Erythroblast (primary cell): ENCODE measurements around the gene GLRA1.

Source experiments
- GATA1 ChIP-seq: IDR thresholded peaks from 2 replicates; pipeline ENCODE4 v1.6.1; 2011; ENCODE audit warnings: low read depth, mild to moderate bottlenecking, control low read depth, low read length, moderate library complexity
- POLR2A ChIP-seq: IDR thresholded peaks from 2 replicates; pipeline ENCODE4 v1.6.1; 2011; ENCODE audit warnings: mild to moderate bottlenecking, low read length

- TF ChIP-seq POLR2A (no peak), GATA1 (no peak)
Observed at GRCh38 chr5:151912360-151912759, 12.3 kb downstream of the GLRA1 start.
